WTC11 (cell line): ENCODE data around the gene TVP23C. TPM values are rescaled to one million over a fixed set of nuclear protein-coding genes. Genes with fewer than 3 reads are reported as not detected.

Experiments used
- AR ChIP-seq: fragments of 250-450 bp; sonication (Bioruptor Pico); IDR thresholded peaks from 2 replicates; pipeline ENCODE4 v1.9.0; 2021; ENCODE audit warnings: mild to moderate bottlenecking
- EMX1 ChIP-seq: fragments of 250-450 bp; sonication (Bioruptor Pico); IDR thresholded peaks from 2 replicates; pipeline ENCODE4 v1.8.0; 2021; ENCODE audit warnings: mild to moderate bottlenecking
- ESRRA ChIP-seq: sonication (generic); formaldehyde crosslinking; IDR thresholded peaks from 2 replicates; pipeline ENCODE4 v1.8.1; 2022; ENCODE audit warnings: mild to moderate bottlenecking, missing genetic modification reagents, borderline replicate concordance
- FOXK1 ChIP-seq: sonication (generic); formaldehyde crosslinking; IDR thresholded peaks from 2 replicates; pipeline ENCODE4 v1.8.0; 2022; ENCODE audit warnings: mild to moderate bottlenecking, moderate library complexity, missing genetic modification reagents
- GTF2I ChIP-seq: fragments of 250-450 bp; sonication (Bioruptor Pico); conservative IDR thresholded peaks from 2 replicates; pipeline ENCODE4 v1.4.0; 2021; ENCODE audit warnings: mild to moderate bottlenecking
- HMGXB4 ChIP-seq: sonication (generic); formaldehyde crosslinking; IDR thresholded peaks from 2 replicates; pipeline ENCODE4 v1.8.1; 2023; ENCODE audit warnings: mild to moderate bottlenecking, moderate library complexity, missing genetic modification reagents
- MYBL2 ChIP-seq: sonication (generic); formaldehyde crosslinking; IDR thresholded peaks from 2 replicates; pipeline ENCODE4 v1.8.1; 2023; ENCODE audit warnings: mild to moderate bottlenecking, moderate library complexity, missing genetic modification reagents
- NFATC4 ChIP-seq: fragments of 250-450 bp; sonication (Bioruptor Pico); IDR thresholded peaks from 2 replicates; pipeline ENCODE4 v1.9.0; 2021; ENCODE audit warnings: mild to moderate bottlenecking
- NFE2L1 ChIP-seq: sonication (generic); formaldehyde crosslinking; IDR thresholded peaks from 2 replicates; pipeline ENCODE4 v1.8.1; 2023; ENCODE audit warnings: missing genetic modification reagents
- NR1H2 ChIP-seq: sonication (generic); formaldehyde crosslinking; IDR thresholded peaks from 2 replicates; pipeline ENCODE4 v1.9.0; 2021; ENCODE audit warnings: mild to moderate bottlenecking, moderate library complexity, missing genetic modification reagents
- NR3C1 ChIP-seq: sonication (generic); formaldehyde crosslinking; conservative IDR thresholded peaks from 2 replicates; pipeline ENCODE4 v1.8.1; 2023; ENCODE audit warnings: low read depth, mild to moderate bottlenecking, missing genetic modification reagents
- ZBTB21 ChIP-seq: sonication (generic); formaldehyde crosslinking; IDR thresholded peaks from 2 replicates; pipeline ENCODE4 v1.8.1; 2023; ENCODE audit warnings: mild to moderate bottlenecking, missing genetic modification reagents, borderline replicate concordance
- total RNA-seq: library from RNA; stranded (reverse); gene quantifications from 3 replicates; pipeline ENCODE4 v1.2.3, GENCODE V29; 2021
- TF ChIP-seq, protein P1 (sequence below): sonication (generic); formaldehyde crosslinking; IDR thresholded peaks from 2 replicates; pipeline ENCODE4 v1.8.1; 2023; ENCODE audit warnings: mild to moderate bottlenecking, missing genetic modification reagents, borderline replicate concordance
- TF ChIP-seq, protein P2 (sequence below): sonication (generic); formaldehyde crosslinking; IDR thresholded peaks from 2 replicates; pipeline ENCODE4 v1.8.0; 2022; ENCODE audit warnings: missing genetic modification reagents
- TF ChIP-seq, protein P3 (sequence below): sonication (generic); formaldehyde crosslinking; IDR thresholded peaks from 2 replicates; pipeline ENCODE4 v1.8.0; 2023; ENCODE audit warnings: mild to moderate bottlenecking, missing genetic modification reagents
- TF ChIP-seq, protein P4 (sequence below): sonication (generic); formaldehyde crosslinking; IDR thresholded peaks from 2 replicates; pipeline ENCODE4 v1.8.1; 2023; ENCODE audit warnings: mild to moderate bottlenecking, missing genetic modification reagents, moderate library complexity

TVP23C gene
- total RNA-seq, 1 experiment from 2014 or later: 16.9 TPM

- TF ChIP-seq, protein P1, sequence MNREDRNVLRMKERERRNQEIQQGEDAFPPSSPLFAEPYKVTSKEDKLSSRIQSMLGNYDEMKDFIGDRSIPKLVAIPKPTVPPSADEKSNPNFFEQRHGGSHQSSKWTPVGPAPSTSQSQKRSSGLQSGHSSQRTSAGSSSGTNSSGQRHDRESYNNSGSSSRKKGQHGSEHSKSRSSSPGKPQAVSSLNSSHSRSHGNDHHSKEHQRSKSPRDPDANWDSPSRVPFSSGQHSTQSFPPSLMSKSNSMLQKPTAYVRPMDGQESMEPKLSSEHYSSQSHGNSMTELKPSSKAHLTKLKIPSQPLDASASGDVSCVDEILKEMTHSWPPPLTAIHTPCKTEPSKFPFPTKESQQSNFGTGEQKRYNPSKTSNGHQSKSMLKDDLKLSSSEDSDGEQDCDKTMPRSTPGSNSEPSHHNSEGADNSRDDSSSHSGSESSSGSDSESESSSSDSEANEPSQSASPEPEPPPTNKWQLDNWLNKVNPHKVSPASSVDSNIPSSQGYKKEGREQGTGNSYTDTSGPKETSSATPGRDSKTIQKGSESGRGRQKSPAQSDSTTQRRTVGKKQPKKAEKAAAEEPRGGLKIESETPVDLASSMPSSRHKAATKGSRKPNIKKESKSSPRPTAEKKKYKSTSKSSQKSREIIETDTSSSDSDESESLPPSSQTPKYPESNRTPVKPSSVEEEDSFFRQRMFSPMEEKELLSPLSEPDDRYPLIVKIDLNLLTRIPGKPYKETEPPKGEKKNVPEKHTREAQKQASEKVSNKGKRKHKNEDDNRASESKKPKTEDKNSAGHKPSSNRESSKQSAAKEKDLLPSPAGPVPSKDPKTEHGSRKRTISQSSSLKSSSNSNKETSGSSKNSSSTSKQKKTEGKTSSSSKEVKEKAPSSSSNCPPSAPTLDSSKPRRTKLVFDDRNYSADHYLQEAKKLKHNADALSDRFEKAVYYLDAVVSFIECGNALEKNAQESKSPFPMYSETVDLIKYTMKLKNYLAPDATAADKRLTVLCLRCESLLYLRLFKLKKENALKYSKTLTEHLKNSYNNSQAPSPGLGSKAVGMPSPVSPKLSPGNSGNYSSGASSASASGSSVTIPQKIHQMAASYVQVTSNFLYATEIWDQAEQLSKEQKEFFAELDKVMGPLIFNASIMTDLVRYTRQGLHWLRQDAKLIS: no peak
- no peak for TF ChIP-seq ZBTB21 (CRISPR knock-in tag)
- TF ChIP-seq, protein P2, sequence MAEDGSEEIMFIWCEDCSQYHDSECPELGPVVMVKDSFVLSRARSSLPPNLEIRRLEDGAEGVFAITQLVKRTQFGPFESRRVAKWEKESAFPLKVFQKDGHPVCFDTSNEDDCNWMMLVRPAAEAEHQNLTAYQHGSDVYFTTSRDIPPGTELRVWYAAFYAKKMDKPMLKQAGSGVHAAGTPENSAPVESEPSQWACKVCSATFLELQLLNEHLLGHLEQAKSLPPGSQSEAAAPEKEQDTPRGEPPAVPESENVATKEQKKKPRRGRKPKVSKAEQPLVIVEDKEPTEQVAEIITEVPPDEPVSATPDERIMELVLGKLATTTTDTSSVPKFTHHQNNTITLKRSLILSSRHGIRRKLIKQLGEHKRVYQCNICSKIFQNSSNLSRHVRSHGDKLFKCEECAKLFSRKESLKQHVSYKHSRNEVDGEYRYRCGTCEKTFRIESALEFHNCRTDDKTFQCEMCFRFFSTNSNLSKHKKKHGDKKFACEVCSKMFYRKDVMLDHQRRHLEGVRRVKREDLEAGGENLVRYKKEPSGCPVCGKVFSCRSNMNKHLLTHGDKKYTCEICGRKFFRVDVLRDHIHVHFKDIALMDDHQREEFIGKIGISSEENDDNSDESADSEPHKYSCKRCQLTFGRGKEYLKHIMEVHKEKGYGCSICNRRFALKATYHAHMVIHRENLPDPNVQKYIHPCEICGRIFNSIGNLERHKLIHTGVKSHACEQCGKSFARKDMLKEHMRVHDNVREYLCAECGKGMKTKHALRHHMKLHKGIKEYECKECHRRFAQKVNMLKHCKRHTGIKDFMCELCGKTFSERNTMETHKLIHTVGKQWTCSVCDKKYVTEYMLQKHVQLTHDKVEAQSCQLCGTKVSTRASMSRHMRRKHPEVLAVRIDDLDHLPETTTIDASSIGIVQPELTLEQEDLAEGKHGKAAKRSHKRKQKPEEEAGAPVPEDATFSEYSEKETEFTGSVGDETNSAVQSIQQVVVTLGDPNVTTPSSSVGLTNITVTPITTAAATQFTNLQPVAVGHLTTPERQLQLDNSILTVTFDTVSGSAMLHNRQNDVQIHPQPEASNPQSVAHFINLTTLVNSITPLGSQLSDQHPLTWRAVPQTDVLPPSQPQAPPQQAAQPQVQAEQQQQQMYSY (CRISPR knock-in tag): peak; percentile 60; the same call in 1 of the 2 replicates
- no peak for TF ChIP-seq HMGXB4
- TF ChIP-seq EMX1 (CRISPR knock-in tag): no peak
- TF ChIP-seq NR3C1 (CRISPR knock-in tag): no peak
- TF ChIP-seq ESRRA (CRISPR knock-in tag): no peak
- TF ChIP-seq FOXK1: no peak
- TF ChIP-seq NFATC4: no peak
- TF ChIP-seq NFE2L1: no peak
- TF ChIP-seq MYBL2 (CRISPR knock-in tag): 0 out of 2 replicates have a peak, but pooled peaks have one; percentile 37
- TF ChIP-seq, protein P3, sequence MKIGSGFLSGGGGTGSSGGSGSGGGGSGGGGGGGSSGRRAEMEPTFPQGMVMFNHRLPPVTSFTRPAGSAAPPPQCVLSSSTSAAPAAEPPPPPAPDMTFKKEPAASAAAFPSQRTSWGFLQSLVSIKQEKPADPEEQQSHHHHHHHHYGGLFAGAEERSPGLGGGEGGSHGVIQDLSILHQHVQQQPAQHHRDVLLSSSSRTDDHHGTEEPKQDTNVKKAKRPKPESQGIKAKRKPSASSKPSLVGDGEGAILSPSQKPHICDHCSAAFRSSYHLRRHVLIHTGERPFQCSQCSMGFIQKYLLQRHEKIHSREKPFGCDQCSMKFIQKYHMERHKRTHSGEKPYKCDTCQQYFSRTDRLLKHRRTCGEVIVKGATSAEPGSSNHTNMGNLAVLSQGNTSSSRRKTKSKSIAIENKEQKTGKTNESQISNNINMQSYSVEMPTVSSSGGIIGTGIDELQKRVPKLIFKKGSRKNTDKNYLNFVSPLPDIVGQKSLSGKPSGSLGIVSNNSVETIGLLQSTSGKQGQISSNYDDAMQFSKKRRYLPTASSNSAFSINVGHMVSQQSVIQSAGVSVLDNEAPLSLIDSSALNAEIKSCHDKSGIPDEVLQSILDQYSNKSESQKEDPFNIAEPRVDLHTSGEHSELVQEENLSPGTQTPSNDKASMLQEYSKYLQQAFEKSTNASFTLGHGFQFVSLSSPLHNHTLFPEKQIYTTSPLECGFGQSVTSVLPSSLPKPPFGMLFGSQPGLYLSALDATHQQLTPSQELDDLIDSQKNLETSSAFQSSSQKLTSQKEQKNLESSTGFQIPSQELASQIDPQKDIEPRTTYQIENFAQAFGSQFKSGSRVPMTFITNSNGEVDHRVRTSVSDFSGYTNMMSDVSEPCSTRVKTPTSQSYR (CRISPR knock-in tag): no peak
- no peak for TF ChIP-seq NR1H2 (CRISPR knock-in tag)
- TF ChIP-seq AR (CRISPR knock-in tag): no peak
- TF ChIP-seq, protein P4, sequence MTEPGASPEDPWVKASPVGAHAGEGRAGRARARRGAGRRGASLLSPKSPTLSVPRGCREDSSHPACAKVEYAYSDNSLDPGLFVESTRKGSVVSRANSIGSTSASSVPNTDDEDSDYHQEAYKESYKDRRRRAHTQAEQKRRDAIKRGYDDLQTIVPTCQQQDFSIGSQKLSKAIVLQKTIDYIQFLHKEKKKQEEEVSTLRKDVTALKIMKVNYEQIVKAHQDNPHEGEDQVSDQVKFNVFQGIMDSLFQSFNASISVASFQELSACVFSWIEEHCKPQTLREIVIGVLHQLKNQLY (CRISPR knock-in tag): no peak
- no peak for TF ChIP-seq GTF2I (CRISPR knock-in tag)
Observed at GRCh38 chr17:15502369-15503112, 60.7 kb downstream of the TVP23C start (continued).
